A673 (cell line): ENCODE results near the gene BCAS4.

ENCODE experiments used
- CTCF ChIP-seq: fragments of 300-800, 200-600 bp; sonication (generic); conservative IDR thresholded peaks from 2 replicates; pipeline ENCODE4 v1.5.1; 2017; ENCODE audit warnings: low read depth, mild to moderate bottlenecking, antibody characterized with exemption, low read length, moderate library complexity, mixed read lengths
- EZH2 ChIP-seq: fragments of 200-600 bp; sonication (generic); IDR thresholded peaks from 2 replicates; pipeline ENCODE4 v1.6.1; 2017; ENCODE audit warnings: borderline replicate concordance, low read depth, mild to moderate bottlenecking, mixed read lengths, antibody characterized with exemption, low read length; ENCODE audit not compliant: poor library complexity, severe bottlenecking

- TF ChIP-seq CTCF = no peak
- no peak for TF ChIP-seq EZH2
Observed at GRCh38 chr20:50909413-50909812, 114.6 kb downstream of the BCAS4 start.
